GM12873 (cell line): ENCODE results near the gene RASGRP4.

ENCODE experiments used
- TF ChIP-seq, protein P1 (sequence below): IDR thresholded peaks from 2 replicates; pipeline ENCODE4 v1.5.1; 2012; ENCODE audit warnings: low read depth, mild to moderate bottlenecking, moderate library complexity, low read length, control low read depth; ENCODE audit not compliant: insufficient read depth; ENCODE audit errors: missing control alignments

RASGRP4 gene

DNA sequence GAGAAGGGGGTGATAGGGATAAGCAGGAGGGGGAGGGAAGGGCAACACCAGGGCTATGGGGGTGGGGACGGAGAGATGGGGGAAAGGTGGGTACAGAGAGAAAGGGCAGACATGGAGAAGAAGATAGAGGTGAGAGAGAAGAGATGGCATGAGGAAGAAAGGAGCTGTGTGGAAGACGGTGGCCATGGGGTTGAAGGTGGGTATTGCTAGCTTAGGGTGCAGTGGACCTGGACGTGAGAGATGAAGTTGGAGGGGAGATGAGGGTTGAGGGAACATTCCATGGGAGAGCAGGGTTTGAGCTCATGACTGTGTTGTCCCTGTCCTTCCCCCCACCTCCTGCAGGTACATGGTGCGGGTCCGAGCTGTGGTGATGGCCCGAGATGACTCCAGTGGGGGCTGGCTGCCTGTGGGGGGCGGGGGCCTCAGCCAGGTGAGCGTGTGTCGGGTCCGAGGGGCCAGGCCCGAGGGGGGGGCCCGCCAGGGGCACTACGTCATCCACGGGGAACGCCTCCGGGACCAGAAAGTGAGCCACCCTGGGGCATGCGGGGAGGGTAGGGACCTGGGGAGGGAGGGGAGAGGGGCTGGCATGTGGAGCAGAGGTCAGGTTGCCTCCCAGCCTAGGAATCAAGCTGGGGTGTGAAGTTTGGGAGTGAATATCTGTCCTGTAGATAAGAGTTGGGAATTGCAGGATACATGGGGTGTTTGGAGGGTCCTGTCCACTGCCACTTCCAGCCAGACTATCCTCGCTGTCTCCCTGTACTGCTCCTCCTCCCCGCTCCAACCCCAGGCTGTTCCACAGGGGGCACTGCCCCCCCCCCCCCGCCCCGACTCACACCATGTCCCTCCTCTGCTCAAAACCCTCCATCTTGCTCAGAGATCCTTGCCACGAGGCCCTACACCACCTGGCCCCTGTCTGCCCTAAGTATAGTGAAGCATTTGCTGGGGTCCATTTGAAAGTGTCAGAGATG lies 35.8 kb downstream of the RASGRP4 start:
- TF ChIP-seq, protein P1, sequence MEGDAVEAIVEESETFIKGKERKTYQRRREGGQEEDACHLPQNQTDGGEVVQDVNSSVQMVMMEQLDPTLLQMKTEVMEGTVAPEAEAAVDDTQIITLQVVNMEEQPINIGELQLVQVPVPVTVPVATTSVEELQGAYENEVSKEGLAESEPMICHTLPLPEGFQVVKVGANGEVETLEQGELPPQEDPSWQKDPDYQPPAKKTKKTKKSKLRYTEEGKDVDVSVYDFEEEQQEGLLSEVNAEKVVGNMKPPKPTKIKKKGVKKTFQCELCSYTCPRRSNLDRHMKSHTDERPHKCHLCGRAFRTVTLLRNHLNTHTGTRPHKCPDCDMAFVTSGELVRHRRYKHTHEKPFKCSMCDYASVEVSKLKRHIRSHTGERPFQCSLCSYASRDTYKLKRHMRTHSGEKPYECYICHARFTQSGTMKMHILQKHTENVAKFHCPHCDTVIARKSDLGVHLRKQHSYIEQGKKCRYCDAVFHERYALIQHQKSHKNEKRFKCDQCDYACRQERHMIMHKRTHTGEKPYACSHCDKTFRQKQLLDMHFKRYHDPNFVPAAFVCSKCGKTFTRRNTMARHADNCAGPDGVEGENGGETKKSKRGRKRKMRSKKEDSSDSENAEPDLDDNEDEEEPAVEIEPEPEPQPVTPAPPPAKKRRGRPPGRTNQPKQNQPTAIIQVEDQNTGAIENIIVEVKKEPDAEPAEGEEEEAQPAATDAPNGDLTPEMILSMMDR = no peak

DNA sequence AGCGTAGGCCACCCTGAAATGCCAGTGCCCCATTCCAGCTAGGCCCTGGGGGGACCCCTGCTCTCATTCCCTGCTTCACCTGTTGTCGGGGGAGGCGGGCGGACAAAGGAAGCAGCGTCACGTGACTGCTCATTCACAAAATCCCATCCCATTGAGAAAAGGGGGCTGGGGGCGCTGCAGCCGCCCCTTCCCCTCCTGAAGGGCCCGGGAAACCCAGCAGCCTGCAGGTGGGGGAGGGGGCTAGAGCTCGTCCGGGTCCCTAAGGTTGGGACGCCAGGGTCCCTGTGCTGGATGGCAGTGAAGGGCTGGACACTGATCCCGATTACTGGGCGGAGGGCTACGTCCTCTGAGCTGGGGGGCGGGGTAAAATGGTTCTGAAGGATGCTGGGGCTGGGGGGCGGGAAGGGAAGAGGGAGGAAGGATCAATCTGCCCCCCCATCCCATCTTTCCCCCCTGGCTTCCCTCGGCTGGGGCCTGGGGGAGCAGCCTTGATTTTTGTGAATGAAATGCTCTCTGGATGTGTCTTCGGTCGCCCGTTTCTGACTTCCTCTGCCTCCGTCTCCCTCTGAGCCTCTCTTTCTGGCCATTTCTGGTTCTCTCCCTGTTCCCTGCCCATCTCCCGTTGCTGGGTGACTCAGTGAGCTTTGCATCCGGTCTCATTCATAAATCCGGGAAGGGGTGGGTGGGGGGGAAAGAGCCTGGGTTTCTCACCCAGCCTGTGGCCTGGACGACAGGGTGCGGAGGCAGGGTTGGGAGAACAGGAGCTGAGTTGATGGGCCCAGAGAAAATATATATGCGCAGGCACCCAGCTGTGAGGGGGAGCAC lies 36.7 kb downstream of the RASGRP4 start:
- TF ChIP-seq, protein P1 = no peak

DNA sequence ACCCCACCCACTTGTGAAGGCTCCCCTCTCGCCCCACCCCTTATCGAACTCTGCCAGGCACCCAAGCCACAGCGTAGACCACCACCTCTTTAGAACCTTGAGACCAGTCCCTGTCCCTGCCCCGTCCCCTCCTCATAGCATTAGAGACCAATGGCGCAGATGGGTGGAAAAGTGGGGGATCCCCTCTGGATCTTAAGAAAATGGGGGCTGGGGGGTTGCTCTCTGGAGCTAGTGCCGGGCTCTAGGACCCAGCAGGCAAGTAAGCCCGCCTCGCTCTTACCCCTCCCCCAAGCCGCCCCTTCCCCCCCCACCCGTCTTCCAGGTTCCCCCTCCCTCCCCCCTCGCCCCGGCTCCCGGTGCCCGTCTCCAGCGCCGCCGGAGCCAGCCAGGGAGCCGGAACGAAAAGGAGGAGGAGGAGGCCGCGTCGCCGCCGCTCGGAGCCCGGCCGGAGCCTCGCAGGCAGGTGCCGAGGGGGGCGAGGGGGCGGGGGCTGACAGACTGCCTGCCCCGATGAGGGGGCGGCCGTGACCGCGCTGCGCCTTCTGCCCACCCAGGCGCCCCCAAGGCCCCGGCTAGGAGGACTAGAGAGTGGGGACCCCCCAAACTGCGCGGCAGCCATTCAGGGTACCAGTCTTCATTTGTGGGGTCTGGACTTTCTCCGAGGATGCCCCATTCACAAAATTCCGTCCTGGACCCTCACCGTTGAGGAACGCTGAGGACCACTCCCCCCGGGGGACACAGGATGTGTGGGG lies 37.5 kb downstream of the RASGRP4 start, which contains the start of gene SPRED3:
Gene SPRED3 (plus strand): TSS at position 349 of the 752 bp plus-strand sequence. CDS start 1,606 bp downstream, outside the sequence.
- TF ChIP-seq, protein P1 = no peak

DNA sequence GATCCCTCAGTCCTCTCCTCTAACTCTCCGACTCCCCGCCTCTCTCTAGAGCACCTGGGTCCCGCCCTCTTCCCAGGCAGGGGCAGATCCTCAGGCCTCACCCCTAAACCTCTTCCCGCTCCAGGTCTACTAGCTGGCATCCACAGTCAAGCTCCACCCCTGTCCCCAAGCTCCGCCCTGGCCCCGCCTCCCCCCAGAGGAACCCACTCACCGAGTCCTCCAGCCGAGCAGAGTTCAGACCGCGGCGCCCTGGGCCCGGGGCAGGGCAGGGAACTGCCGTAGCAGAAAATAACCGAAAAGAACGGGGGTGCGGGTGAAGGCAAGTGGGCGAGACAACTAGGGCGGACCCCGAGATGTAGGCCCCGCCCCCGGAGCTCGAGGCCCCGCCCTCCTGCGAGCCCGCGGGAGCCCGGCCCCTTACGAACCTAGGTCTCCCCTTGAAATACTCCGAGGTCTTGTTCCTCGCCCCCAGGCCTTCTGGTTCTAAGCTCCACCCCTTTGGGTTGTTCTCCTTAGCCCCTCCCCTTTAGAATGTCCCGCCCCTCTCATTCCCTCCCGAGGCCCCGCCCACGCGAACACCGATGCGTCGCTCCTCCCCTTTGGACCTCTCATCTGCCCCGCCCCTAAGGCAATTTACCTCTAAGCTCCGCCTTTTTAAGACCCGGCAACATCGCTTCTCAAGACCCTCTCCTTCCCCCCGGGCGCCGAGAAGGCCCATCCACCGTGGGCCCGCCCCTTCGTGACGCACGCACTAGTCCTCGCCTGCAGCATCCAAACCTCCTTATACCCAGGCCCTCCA lies 38.3 kb downstream of the RASGRP4 start, which contains the start of gene GGN:
Gene GGN (minus strand): TSS at position 485 of the 799 bp plus-strand sequence. CDS start 773 bp downstream, outside the sequence.
- TF ChIP-seq, protein P1 = no peak

DNA sequence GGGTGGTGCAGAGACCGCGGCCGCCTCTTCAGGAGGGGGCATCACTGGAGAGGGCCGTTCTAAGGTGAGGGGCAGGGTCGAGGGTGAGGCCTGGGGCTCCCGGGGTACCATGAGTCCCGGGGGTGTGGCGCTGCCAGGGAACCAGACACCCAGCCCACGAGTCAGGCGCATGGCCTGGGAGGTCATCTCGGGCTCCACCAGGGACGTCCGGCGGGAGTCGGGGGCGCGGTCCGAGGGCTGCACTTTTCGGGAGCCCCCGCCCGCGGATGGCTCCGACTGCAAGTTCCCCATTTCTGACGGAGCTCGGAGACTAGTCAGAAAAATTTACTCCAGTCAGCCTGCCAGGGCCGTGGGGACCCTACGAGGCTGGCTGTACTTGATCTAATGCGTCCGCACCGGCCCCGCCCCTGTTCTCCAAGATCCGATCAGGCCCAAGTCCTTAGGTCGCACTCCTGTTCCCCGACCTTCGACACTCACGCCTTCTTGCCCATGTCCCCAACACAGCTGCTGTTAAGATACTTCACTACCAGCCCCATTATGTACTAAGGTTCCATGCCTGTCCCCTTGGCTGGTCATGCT lies 39.0 kb downstream of the RASGRP4 start:
- TF ChIP-seq, protein P1 = no peak

DNA sequence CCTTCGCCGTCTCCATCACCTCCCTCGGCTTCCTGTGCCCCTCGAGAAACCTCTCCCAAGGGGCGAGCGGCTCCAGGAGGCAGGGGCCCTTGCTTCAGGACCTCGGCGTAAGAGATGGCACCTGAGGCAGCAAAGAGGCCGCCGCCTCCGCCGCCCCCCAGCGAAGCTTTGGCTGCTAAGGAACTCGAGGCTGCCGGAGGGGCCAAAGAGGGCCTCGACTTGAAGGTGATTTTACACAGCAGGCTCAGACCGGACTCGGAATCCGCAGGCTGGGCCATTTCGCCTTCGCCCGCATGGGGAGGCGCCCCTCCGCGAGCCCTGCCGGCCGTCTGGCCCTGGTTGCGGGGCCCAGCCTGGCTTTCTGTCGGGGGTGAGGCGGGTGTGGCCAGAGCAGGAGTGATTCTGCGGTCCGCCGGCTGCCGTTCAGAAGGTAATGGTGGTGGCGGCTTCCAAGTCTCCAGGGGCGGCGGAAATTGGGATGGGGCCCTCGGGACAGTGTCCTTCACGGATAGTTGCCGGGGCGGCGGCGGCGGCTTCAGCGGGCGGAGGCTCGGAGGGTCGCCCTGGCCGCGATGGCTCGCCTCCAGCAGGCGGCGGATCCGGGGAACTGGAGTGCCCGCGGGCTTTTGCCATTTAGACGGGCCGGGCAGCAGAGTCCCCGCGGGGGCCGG lies 39.6 kb downstream of the RASGRP4 start:
- TF ChIP-seq, protein P1 = no peak
